GM13976 (cell line): ENCODE data around the gene CDC123.
"Not testable (repeated sequence)": the region's sequence is repeated elsewhere in the genome, so short reads cannot be mapped to it uniquely, and the experiment has no call there.

Source experiments
- DNase-seq: peaks from one replicate; pipeline ENCODE4 v3.0.0; 2012; ENCODE audit warnings: low spot score
- CTCF ChIP-seq: IDR thresholded peaks from 2 replicates; pipeline ENCODE4 v1.5.1; 2012; ENCODE audit warnings: borderline replicate concordance, mild to moderate bottlenecking; ENCODE audit not compliant: insufficient read depth; ENCODE audit errors: extremely low read depth, missing control alignments, control extremely low read depth
- in situ Hi-C: fragments of 300-500 bp; cut with MboI; formaldehyde crosslinking; loops from one replicate; pipeline ENCODE4 v1.12.0; 2022; ENCODE audit warnings: low sequenced_read_pairs, mixed read lengths, inconsistent platforms; ENCODE audit not compliant: unreplicated experiment

Gene CDC123

GRCh38 chr10:12162927-12163326, 33.1 kb upstream of the CDC123 start:
- DNase-seq = no peak
- in situ Hi-C loops = no loop called here
- no peak for TF ChIP-seq CTCF

GRCh38 chr10:12164085-12164484, 31.9 kb upstream of the CDC123 start:
- in situ Hi-C loops = no loop called here
- no peak for DNase-seq
- TF ChIP-seq CTCF = no peak

GRCh38 chr10:12165036-12165435, 31.0 kb upstream of the CDC123 start:
- no peak for TF ChIP-seq CTCF
- no peak for DNase-seq
- in situ Hi-C loops = no loop called here

- TF ChIP-seq CTCF = no peak
- DNase-seq = no peak
- in situ Hi-C loops = no loop called here
Measured at GRCh38 chr10:12165999-12166775, 29.8 kb upstream of the CDC123 start.

- in situ Hi-C loops, DNase-seq: not testable (repeated sequence)
Measured at GRCh38 chr10:12171512-12171911, 24.5 kb upstream of the CDC123 start.

GRCh38 chr10:12177642-12178041, 18.3 kb upstream of the CDC123 start:
- DNase-seq = no peak
- no peak for TF ChIP-seq CTCF
- in situ Hi-C loops = no loop called here

- no peak for TF ChIP-seq CTCF
- DNase-seq = no peak
- in situ Hi-C loops = no loop called here
Measured at GRCh38 chr10:12179606-12180170, 16.3 kb upstream of the CDC123 start.
